IPS DF 4.7 (cell line): ENCODE data around the gene TMEM223.
"Not testable (repeated sequence)": the region's sequence is repeated elsewhere in the genome, so short reads cannot be mapped to it uniquely, and the experiment has no call there.

Experiments
- DNase-seq: peaks from one replicate; pipeline ENCODE4 v3.0.0-alpha.2; 2013; ENCODE audit warnings: low spot score; ENCODE audit errors: extremely low read depth

Gene TMEM223

GRCh38 chr11:62801071-62801470, 9.3 kb upstream of the TMEM223 start:
- DNase-seq: no peak

DNA sequence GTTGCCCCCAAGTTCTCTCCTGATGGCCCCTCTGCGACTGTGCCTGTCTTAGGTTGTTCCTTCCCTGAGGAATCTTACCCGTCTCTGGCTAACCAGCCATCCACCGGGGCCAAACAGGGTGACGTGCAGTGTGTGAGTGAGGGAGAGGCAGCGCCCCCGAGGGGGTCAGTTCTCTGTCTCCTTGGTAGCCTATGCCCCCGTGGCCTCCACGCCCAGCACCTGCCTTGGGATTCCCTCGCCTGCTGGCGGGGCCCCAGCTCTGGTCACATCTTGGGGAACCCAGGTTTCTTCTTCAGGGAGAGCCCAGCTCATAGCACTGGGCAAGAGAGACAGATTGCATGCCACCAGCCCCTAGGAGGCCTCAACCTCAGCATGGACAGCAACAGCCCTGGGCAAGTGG, 7.7 kb upstream of the TMEM223 start:
- DNase-seq: no peak

DNA sequence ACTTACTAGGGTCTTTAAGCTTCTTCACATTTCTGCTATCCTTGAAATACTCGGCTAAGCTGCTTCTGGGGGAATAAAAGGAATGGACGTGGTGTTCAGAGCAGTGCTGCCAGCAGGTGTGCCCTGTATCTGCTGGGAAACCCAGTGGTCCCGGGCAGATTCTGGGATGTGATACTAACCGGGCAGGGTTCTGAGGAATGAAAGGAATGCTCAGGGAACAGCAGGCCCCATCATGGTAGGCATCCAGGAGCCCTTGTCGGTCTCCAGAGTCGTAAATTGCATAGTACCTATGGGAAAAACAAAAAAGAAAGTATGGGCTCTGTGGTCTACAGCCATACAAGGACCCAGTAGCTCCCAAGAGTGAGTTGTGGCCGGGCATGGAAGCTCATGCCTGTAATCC, 4.5 kb upstream of the TMEM223 start:
- DNase-seq: no peak

- DNase-seq: no peak
These were observed 2.5 kb upstream of the TMEM223 start for GRCh38 chr11:62794201-62794775.

GRCh38 chr11:62792202-62792575, 383 bp upstream of the TMEM223 start:
- no peak for DNase-seq

- no peak for DNase-seq
These were observed 2.2 kb downstream of the TMEM223 start for GRCh38 chr11:62789576-62789975.

GRCh38 chr11:62788991-62789390, 2.8 kb downstream of the TMEM223 start:
- DNase-seq: no peak

DNA sequence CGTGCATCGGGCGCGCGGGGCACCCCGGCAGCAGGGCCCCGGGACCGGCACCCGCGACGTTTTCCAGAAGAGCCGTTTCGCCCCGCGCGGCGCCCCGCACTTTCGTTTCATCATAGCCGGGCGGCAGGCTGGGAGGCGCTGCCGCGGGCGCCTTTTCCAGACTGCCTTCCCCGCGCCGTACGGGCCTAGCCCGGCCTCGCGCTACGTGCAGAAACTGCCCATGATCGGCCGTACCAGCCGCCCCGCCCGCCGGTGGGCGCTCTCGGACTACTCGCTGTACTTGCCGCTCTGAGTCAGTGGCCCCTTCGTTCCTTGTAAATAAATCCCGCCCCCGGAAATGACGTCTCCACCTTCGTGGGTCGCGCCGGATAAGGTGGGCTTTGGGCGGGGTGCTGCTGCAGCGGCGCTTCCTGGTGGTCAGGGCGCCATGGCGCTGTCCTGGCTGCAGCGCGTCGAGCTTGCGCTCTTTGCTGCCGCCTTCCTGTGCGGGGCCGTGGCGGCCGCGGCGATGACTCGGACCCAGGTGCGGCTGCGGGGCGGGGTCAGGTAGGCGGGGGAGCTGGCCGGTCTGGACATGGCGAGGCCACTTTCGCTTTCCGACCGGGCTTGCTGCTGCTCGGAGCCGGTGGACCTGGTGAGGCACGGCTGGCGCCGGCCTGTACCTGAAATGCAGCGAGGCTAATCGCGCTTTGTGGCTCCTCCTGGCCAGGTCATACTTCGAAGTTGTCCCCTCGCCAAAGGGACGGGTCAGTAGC, 4.6 kb downstream of the TMEM223 start, which contains the start of gene TMEM179B:
TSS of gene TMEM179B (plus strand) at position 398 of the 755 bp plus-strand sequence. CDS start at position 428, 30 bp downstream.
- peak; percentile 93 for DNase-seq

GRCh38 chr11:62786318-62787004, 5.3 kb downstream of the TMEM223 start:
- DNase-seq: no peak

DNA sequence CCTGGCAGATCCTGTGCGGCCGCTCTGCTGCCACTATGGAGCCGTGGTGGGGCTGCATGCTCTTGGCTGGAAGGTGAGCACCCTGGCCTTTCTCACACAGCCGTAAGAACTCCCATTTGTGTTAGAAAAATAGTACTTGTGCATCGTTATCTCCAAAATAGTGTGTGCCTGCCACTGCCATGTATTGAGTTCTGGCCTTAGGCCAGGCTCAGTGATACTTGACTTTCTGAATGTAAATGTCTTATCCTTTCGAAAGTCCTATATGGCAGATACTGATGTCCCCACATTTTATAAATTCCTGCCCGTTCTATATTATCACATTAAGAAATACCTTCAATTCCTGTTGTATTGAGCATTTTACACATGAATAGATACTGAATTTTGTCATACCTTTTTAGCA, 9.1 kb downstream of the TMEM223 start:
- no peak for DNase-seq

- no peak for DNase-seq
These were observed 13.4 kb downstream of the TMEM223 start for GRCh38 chr11:62778441-62778840.

DNA sequence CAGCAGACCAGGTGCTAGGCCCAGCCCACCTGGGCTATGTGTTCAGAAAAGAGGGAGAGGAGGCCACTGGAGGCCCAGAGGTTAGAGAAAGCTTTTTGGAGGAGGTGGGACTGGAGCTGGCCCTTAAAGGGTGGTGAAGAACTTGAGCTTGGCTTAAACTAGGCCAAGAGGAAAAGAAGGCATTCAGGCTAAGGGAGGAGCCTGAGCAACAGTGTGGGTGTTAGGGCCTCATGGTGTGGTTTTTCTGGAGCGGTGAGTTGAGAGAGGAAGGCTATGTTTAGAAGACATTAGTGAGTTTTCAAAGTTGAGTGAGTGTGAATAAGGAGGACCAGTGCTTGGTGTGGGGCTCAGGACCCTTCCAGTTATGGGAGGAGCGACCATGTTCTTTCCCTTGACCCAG, 14.4 kb downstream of the TMEM223 start:
- no peak for DNase-seq

DNA sequence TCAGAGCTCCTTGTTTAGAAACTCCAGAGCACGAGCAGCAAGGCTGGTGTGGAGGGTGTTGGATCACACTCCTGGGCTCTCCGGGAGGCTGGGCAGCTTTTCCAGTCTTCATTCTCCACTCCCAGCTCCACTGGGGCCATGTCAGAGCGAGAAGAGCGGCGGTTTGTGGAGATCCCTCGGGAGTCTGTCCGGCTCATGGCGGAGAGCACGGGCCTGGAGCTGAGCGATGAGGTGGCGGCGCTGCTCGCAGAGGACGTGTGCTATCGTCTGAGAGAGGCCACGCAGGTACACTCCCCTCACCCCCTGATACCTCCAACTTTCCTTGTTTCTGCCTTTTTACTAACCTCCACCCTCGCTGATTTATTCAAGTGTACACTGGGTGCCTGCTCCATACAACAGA, 16.2 kb downstream of the TMEM223 start:
- DNase-seq: no peak

DNA sequence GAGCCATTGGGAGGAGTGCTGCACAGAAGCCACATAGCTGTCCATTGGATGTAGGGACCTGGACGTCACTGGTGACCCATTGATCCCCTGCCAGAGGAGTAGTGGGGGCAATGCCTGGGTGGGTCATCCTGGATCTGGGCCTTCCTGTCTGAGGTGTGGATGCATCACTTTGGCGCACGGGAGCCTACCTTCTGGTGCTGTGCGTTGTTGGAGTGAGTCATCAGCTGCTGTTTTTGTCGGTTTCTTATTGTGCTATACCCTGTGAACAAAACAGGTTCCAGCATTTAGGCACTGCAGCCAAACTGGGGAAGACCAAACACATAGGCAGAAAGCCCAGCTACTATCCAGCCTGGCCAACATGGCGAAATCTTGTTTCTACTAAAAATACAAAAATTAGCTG, 17.4 kb downstream of the TMEM223 start:
- DNase-seq: no peak

- DNase-seq: no peak
These were observed 20.4 kb downstream of the TMEM223 start, which contains the start of gene TAF6L for GRCh38 chr11:62771144-62772021. Gene TAF6L, plus strand, starts transcription at chr11:62771396. Its CDS starts 4,388 bp downstream, at chr11:62775784.

DNA sequence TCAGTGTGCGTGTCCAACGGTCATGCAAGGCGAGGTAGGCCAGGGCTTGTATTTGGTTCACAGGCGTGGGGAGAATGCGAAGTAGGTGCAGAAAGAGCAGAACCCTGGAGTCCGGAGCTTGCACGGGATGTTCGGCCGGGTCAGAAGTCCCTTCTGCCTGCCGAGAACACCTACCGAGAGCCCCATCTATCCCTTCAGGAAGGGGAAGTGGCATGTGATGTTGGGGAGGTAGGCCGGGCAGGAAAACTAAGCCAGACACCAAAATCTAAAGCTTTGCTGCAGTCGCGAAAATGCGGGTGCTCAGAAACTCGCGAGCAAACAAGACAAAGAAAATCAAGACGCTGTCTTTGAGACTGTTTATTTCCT, 21.0 kb downstream of the TMEM223 start:
- no peak for DNase-seq

DNA sequence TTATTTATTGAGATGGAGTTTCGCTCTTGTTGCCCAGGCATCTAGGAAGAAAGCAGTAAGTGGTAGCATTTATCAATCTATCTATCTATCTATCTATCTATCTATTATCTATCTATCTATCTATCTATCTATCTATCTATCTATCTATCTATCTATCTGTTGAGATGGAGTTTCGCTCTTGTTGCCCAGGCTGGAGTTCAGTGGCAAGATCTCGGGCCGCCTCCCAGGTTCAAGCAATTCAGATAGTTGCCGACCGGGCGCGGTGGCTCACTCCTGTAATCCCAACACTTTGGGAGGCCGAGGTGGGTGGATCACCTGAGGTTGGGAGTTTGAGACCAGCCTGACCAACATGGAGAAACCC, 31.0 kb downstream of the TMEM223 start:
- DNase-seq: not testable (repeated sequence)

- DNase-seq: peak; percentile 91
These were observed 33.7 kb downstream of the TMEM223 start for GRCh38 chr11:62757846-62758788.

DNA sequence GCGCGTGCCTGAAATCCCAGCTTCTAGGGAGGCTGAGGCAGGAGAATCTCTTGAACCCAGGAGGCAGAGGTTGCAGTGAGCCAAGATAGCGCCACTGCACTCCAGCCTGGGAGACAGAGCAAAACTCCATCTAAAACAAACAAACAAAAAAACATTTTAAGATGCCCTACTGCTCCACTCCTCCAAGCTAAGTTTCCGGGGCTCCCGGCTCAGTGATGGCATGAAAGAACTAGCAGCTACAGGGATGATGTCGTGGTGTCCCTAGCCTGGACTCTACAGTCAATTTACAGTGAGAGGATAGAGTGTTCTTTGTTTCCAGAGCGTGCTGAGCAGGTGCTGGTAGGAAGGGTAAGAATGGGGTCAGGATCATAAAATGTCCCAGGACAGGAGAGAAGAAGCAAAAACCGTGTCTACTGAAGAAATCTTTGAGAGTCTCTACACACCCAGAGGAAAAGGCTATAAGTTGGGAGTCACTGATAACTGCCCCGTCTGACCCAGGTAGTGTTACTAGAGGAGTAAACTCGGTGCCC, 36.7 kb downstream of the TMEM223 start:
- DNase-seq: no peak
